CD4-positive, alpha-beta T cell treated with Interleukin-4 for 4 hours (primary cell): Measurements from ENCODE around the gene NSUN4.

ENCODE experiments used
- DNase-seq: peaks from one replicate; pipeline ENCODE4 v3.0.0-alpha.2; 2020

The NSUN4 gene

DNA sequence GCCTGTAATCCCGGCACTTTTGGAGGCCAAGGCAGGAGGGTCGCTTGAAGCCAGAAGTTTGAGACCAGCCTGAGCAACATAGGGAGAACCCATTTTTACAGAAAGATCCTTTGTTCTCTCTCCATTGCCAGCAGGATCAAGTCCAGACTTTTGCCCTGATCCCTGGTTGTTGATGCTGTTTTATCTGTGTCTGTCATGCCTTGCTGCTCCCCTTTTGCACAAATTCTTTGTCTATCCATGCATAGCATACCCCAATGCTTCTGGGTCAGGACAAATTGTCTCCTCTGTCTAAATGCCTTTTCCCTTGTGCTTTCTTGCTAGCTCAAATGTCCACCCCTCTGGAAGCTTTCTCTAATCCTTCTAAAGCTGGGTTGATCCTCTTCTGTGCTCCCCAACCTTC lies 28.2 kb downstream of the NSUN4 start:
- no peak for DNase-seq

DNA sequence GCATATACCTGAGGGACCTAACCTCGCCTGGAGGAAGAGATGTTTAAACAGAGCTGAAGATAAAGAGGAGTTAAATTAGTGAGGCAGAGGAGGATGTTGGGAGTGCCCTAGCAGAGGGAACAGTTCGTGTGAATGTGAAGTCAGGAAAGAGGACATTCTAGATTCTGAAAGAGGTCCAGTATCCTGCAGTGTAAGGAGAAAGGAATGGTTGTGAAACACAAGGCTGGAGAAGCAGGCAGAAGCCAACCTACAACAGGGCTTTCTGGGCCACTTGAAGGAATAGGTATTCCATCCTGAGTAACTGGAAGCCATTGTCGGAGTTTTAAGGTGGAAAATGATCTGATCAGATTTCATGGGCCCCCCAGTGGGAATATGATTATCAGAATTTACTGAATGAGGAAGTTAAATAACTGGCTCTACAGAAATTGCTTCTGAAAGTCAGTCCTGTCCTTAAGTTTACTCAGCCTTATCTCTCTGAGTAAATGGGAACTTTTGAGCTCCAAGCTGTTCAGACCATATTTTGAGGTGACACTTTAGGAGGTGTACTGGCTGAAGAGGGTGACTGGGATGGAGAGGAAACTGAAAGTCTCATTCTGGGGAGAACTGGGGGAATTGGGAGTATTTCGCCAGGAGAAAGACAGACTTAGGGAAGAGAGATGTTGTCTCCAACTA lies 29.1 kb downstream of the NSUN4 start:
- DNase-seq = no peak

DNA sequence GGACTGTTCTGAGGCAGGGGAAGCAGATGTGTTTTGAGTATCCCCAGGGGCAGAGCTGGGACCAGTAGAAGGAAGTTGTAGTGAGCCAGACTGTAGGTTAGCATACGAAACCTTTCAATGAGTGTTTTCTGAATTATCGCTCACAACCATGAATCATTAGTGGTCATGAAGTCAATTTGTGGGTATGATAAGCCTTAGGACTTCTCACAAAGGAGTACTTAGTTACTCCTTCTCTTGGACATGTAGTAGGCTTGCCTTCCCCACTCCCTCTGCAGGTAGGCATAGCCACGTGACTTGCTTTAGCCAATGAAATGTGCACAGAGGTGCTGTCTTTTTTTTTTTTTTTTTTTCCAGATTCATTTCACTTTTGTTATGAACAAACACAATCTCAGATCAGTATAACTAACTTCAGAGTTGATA lies 29.6 kb downstream of the NSUN4 start:
- DNase-seq = no peak

DNA sequence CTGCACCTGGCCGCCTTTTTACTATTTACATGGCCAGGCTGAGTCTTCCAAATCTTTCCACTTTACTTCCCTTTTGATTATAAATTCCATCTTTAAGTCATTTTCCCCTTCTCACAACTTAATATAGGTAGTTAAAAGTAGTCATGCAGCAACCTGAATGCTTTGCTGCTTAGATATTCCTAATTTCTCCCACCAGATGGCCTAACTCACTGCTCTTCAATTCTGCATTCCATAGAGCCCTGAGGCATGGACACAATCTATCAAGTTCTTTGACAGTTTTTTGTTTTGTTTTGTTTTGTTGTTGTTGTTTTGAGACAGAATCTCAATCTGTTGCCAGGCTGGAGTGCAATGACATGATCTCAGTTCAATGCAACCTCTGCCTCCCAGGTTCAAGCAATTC lies 31.8 kb downstream of the NSUN4 start:
- DNase-seq = no peak

DNA sequence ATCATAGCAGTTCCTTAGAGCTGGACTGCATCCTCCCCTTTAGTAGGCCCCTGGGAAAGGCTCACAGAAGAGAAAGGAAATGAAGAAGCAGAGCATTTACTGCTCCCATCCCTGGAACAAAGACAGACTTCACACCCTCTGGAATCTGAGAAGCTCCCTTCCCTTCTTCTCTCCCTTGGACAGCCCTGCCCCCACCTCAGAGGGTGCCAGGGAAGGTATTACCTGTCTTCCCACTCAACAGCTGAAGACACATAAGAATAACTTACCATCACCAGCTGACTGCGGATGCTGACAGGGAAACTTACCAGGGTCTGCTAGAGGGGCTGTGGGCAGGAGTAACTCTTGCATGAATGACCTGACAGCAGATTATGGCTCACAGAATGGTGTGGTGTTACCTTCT lies 39.4 kb downstream of the NSUN4 start:
- no peak for DNase-seq

DNA sequence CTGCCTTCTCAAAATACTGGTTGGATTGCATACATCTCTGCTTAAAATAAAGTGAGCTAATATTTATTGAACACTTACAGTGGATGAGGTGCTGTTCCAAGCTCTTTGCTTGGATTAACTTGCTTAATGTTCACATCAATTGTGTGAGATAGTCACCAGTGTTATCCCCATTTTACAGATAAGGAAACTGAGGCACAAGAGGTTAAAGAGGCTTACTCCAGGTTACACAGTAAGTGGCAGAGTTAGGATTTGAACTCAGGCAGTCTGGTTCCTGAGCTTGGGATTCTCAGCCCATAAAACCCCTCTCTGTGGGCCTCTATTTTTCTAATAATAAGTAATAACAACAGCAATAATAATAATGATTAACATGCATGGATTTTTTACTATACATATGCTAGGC lies 39.9 kb downstream of the NSUN4 start:
- DNase-seq = no peak

DNA sequence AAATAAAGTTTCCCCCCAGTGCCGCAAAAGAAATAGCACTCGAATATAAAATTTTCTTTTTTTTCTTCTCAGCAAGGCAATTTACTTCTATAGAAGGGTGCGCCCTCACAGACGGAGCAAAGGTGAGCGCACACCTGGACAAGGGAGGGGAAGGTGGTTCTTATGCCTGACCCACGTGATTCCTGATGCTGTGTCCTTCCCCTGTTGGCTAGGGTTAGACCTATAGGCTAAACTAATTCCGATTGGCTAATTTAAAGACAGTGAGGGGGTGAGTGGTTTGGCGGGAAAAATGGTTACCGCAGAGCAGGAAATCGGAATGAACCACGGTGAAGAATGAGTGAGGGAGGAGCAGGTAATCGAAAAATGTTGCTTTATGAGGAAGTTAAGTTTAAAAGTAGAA lies 52.9 kb downstream of the NSUN4 start:
- no peak for DNase-seq

DNA sequence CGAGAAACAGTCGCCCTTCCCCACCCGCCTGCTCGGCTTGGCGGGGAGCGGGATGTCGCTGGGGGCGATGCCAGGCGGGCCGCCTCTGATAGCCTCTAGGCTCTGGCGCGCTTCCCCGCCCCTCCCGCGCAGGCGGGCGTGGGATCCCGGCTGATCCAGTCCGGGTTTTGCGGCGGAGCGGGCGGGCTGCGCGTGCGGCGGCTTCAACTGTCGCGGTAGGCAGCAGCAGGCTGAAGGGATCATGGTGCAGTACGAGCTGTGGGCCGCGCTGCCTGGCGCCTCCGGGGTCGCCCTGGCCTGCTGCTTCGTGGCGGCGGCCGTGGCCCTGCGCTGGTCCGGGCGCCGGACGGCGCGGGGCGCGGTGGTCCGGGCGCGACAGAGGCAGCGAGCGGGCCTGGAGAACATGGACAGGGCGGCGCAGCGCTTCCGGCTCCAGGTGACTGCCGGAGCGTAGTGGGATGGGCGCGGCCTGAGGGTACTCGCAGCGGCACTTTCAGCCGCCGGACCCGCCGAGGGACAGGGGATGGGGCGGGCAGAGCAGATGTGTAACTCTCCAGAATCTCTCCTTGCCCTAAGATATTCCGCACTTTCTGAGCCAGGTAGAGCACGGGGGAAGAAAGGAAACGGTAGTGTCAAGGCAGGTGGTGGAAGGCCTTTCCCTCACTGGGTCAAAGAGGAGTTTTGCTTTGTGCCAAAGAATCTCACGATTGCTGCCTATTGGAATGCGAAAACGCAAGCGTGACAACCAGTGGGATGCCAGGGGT lies 53.7 kb downstream of the NSUN4 start, which contains the start of gene FAAH:
TSS of gene FAAH (plus strand) at position 210 of the 764 bp plus-strand sequence. CDS start at position 242, 32 bp downstream.
- peak; percentile 24 for DNase-seq

DNA sequence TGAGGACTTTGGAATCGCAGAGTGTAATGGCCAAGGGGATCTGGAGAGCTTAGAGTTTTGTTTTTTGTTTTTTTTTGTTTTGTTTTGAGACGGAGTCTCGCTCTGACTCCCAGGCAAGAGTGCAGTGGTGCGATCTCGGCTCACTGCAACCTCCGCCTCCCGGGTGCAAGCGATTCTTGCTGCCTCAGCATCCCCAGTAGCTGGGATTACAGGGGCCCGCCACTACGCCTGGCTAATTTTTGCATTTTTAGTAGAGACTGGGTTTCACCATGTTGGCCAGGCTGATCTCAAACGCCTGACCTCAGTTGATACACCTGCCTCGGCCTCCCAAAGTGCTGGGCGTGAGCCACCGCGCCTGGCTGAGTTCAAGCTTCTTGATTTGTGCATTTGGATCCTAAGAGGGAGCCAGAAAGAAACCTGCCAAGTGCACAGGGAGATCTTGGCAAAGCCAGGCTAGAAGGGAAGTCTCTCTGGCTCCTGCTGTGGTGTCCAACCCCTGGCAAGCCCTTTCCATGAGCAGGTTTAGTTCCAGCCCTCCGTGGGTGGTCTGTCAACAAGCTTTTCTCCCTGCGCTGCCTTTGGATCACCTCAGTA lies 54.4 kb downstream of the NSUN4 start:
- no peak for DNase-seq

DNA sequence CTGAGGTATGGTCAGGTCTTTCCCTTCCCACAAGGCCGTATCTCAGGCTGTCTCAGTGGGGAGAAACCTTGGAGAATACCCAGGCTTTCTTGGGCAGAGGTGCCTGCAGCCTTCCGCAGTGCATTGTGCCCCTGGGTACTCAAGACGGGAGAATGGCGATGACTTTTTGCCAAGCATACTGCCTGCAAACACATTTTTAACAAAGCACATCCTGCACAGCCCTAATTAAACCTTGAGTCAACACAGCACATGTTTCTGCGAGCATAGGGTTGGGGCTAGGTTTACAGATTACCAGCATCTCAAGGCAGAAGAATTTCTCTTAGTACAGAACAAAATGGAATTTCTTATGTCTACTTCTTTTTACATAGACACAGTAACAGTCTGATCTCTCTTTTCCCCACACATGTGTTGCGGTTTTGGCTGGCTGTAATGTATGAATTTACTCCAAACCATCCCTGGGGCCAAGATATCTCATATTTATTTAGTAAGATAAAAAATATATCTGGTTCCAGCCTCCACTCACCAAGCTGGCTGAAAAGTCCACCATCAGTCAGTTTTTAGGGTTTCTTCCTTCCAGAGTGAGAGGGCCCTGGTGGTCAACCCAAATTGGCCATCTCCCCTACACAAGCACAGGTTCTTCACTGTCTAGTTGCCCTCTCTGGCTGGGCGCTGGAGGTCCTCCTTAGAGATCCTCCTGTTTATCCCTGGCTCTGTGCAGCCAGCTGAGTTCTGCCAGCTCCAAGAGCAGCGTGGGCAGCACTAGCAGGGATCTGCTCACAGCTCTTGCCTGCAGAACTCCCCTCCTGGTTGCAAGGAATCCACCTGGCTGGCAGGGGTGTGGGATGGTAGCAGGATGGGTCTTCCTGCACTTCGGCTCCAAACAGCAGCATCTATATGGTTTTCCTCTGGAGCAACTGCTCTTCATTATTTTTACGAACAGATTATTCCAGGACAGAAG lies 56.1 kb downstream of the NSUN4 start:
- DNase-seq = no peak

DNA sequence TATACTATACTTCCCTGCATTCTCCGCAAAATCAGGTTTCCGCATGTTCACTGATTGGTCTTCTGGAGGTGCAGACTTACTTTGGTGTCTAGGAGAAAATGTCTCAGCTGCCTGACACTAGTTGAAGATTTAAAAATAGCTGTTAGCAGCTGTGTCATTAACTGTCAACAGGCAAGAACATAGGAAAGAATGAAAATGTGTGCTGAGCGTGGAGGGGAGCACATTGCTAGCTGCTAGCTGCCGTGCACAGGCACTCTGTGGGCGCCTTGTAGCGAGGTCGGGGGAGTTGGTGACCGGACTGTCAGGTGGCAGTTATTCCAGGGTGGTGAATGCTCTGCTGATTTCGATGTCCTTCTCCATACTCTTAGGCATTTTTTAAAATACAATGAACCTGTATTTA lies 58.7 kb downstream of the NSUN4 start:
- DNase-seq = no peak

DNA sequence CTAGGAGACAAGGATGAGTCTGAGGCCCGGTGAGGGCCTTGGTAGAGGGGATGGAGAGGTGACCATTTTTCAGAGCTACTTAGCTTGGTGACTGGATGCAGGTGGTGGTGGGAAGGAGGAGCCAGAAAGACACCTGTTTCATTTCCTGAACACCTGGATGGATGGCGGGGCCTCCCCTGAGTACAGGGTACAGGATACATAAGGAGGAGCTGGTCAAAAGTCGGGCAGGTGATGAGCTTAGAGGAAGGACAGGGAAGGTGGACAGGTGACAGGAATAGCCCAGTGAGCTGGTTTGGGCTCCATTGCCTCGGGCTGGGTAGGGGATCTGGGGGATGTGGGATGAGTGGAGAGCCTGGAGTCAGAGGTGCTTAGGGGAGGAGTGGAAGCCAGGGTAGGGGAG lies 59.8 kb downstream of the NSUN4 start:
- no peak for DNase-seq

DNA sequence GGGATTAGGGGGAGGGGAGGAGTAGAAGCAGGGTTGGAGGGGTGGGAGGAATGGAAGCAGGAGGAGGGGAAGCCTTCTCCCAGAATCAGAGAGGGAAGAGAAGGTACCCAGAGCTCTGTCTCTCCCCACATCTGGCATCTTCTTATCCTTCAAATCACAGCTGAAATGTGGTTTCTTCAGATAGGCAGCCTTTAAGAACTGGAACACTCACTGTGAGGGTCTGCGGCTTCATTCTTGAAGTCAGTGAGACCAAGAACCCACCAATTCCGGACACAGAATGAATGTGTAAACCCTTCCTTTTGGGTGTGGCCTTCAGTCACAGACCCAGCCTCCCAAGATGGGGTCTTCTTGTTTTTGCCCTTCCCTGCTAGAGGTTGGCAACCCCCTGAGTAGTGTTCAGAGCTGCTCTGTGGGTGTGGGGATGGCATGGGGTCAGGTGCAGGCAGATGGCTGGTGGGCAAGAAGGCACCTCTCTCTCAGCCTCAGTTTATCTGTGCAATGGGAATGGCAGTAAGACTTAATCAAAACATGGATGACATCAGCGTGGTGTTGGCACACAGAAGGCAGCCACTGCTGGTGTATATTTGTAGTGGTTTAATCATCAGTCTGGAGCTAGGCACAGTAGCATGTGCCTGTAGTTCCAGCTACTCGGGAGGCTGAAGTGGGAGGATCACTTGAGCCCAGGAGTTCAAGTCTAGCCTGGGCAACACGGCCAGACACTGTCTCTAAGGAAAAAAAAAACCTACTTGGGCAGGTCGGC lies 60.7 kb downstream of the NSUN4 start:
- no peak for DNase-seq

DNA sequence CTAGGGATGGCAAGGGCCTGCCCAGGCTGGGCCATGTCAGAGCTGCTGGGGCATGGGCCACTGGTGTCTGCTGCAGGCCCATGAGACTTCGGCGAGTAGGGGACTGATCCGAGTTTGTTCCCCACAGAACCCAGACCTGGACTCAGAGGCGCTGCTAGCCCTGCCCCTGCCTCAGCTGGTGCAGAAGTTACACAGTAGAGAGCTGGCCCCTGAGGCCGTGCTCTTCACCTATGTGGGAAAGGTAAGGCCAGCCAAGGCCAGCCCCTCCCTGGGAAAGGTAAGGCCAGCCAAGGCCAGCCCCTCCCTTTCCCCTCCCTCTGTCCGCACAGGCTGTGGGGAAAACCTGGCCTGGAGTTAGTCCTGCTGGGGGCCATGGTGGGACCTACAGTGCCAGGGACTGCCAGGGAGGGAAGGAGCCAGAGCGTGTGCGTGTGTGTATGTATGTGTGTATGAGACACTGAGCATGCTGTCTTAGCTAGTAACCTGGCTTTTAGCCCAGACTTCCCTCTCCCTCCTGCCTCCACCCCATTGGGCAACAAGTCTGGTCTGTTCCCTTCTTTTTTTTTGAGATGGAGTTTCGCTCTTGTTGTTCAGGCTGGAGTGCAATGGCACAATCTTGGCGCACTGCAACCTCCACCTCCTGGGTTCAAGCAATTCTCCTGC lies 61.5 kb downstream of the NSUN4 start:
- DNase-seq = no peak

DNA sequence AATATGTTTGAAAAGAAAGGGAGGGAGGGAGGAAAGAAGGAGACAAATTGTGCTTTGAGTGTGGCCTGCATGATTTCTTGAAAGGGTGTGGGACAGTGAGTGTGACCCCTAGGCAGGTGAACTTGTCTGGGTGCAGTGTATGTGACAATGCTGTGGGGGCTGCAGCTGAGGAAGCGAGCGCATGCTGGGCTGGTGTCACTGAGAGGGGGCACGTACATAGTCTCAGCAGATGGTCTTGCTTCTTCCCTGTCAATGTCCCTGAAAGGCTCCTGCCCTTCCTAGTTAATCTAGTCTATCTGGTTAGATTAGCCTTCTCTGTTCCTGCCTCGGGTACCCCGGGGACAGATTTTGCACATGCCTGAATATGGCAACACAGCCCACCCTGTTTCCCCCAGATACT lies 63.3 kb downstream of the NSUN4 start:
- DNase-seq = no peak

DNA sequence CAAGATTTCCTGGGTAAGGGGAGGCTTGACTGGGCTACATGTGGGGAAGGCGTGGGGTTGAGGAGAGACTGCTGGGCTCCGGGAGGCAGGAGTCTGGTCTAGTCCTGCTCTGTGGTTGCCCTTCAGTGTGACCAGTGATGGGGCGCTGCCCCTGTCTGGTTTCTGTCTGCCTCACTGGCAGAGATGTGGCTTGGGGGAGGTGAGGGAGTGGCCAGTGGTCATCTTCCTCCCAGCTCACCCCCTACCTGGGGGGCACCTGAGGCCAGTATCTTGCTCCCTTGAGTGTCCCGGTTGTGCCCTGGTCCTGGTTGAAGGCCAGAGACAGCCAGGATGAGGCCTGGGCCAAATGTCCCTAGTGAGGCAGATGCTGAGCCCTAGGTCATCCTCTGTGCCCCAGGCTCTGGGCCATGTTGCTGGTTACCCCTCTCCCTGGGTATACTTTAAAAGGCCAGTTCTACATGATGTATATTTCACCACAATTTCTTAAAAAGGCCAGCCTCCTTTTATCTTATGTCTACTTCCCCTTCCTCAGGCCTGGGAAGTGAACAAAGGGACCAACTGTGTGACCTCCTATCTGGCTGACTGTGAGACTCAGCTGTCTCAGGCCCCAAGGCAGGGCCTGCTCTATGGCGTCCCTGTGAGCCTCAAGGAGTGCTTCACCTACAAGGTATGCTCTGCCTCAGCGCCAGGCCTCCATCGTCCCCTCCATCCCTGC lies 64.0 kb downstream of the NSUN4 start:
- no peak for DNase-seq

DNA sequence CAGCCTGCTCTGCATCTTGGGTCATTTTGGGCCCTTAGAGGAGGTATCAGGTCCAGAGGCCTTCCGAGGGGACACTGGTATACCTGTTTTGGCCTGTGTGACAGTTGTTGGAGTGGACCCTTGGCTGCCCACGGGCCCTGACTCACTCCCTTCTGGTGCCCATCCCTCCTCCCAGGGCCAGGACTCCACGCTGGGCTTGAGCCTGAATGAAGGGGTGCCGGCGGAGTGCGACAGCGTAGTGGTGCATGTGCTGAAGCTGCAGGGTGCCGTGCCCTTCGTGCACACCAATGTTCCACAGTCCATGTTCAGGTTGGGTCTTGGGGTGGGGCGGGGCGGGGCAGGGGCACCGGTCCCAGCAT lies 64.6 kb downstream of the NSUN4 start:
- DNase-seq = no peak

DNA sequence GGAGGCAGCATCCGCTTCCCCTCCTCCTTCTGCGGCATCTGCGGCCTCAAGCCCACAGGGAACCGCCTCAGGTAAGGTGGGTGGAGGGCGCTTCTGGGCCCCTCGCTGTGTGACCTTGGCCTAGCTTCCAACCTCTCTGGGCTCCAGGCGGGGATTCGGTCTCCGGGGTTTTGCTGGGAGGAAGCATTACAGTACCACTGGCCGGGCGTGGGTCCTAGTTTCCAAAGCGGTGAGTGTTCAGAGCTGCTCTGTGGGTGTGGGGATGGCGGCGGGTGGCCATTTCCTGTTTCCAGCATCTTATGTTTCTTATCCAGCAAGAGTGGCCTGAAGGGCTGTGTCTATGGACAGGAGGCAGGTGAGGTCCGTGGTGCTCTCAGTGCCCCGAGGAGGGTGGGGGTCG lies 65.1 kb downstream of the NSUN4 start:
- DNase-seq = no peak

DNA sequence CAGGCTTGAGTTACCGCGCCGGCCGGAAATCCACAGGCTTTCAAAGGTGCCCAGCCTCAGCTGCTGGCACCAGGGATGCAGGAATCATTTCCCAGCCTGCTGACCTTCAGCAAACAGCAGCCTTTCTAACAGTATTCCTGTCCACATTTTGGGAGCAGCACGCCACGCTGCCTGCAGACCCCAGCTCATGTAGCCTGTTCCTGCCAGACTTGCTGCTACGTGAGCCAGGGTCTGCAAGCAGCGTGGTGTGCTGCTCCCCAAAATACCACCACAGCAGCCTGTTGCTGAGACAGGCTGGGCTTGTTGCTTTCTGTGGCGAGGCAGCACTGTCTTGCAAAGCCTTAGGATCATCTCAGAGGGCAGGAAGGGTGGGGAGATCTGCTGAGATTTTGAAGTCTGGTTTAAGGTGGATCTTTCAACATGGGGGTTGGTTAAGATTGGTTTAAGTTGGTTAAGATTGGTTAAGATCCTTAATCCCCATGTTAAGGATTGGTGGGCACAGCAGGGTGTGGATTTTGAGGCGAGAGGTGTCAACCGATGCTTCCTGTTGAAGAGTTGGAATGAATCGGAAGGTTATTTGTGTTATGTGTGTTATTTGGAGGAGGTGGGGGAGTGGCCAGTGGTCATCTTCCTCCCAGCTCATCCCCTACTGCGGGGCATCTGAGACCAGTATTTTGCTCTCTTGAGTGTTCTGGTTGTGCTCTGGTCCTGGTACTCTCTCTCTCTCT lies 66.4 kb downstream of the NSUN4 start:
- no peak for DNase-seq

DNA sequence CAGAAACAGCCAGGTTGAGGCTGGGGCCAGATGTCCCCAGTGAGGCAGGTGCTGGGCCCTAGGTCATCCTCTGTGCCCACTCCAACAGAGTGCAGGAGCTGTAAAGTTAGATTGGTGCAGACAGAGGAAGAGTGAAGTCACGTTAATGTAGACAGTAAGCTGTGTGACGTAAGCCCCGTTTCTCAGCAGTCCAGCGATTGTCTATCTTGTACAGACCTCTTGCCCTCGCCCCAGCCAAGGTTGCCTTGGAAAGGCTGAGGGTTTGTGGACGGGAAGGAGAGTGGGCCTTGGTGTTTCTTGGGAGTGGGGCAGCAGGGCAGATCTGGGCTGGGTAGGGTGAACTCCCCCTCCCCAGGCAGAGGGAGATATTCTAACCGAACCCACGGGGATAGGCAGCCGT lies 67.0 kb downstream of the NSUN4 start:
- DNase-seq = no peak
